Parathyroid adenoma (tissue), 2 donors: ENCODE data around the gene MKNK2.

Experiments
- H2AFZ ChIP-seq: fragments of 300-600 bp; sonication (generic); one replicate; pipeline ENCODE4 v1.7.0; 2017; ENCODE audit warnings: antibody characterized with exemption, mild to moderate bottlenecking
- H3K27ac ChIP-seq: fragments of 300-600 bp; sonication (generic); one replicate; pipeline ENCODE4 v1.7.0; 2017
- H3K27me3 ChIP-seq: fragments of 300-600 bp; sonication (generic); one replicate; pipeline ENCODE4 v1.7.0; 2017; ENCODE audit warnings: low read length; ENCODE audit not compliant: control insufficient read depth, insufficient read depth
- H3K36me3 ChIP-seq: fragments of 300-600 bp; sonication (generic); one replicate; pipeline ENCODE4 v1.7.0; 2017; ENCODE audit warnings: low read length; ENCODE audit not compliant: control insufficient read depth, insufficient read depth
- H3K4me1 ChIP-seq: fragments of 300-600 bp; sonication (generic); one replicate; pipeline ENCODE4 v1.7.0; 2017; ENCODE audit warnings: control low read depth
- H3K4me2 ChIP-seq: fragments of 300-600 bp; sonication (generic); one replicate; pipeline ENCODE4 v1.7.0; 2017; ENCODE audit warnings: low read length
- H3K4me3 ChIP-seq: fragments of 300-600 bp; sonication (generic); one replicate; pipeline ENCODE4 v1.7.0; 2017; ENCODE audit warnings: low read depth, low read length
- H3K79me2 ChIP-seq: fragments of 300-600 bp; sonication (generic); one replicate; pipeline ENCODE4 v1.7.0; 2017; ENCODE audit warnings: control low read depth
- H3K9ac ChIP-seq: fragments of 300-600 bp; sonication (generic); one replicate; pipeline ENCODE4 v1.7.0; 2017; ENCODE audit warnings: mild to moderate bottlenecking
- H3K9me3 ChIP-seq: fragments of 300-600 bp; sonication (generic); one replicate; pipeline ENCODE4 v1.7.0; 2017; ENCODE audit warnings: low read length; ENCODE audit not compliant: control insufficient read depth
- CTCF ChIP-seq: fragments of 300-600 bp; sonication (generic); IDR thresholded peaks from one replicate; pipeline ENCODE4 v1.7.0; 2017; ENCODE audit warnings: antibody characterized with exemption, mild to moderate bottlenecking
- donor health status: primary hyperparathyroidism.

MKNK2 gene

GRCh38 chr19:2050991-2051772 is at the start of gene MKNK2:
TSS of gene MKNK2 (minus strand) at chr19:2051244. CDS start at chr19:2050851, 393 bp downstream.
- Histone ChIP-seq H3K4me2 (peak within 1 kb of the TSS; percentile 99), H2AFZ (peak within 1 kb of the TSS; percentile 72)

GRCh38 chr19:2100719-2101061 is 49.6 kb upstream of the MKNK2 start:
- no peak overlapping the region for H3K9ac ChIP-seq
- peaks cover 20% of the 10 kb centered on the region for H3K79me2 ChIP-seq
- H3K36me3 ChIP-seq: no peaks in the 10 kb centered on the region
- no peak overlapping the region for H3K4me3 ChIP-seq
- no peak overlapping the region for H3K27ac ChIP-seq
- H3K4me2 ChIP-seq: no peak overlapping the region
- no peak overlapping the region for H2AFZ ChIP-seq
- TF ChIP-seq CTCF: no peak
- H3K9me3 ChIP-seq: no peaks in the 10 kb centered on the region
- no peaks in the 10 kb centered on the region for H3K4me1 ChIP-seq
- no peaks in the 10 kb centered on the region for H3K27me3 ChIP-seq

More at GRCh38 chr19:2050991-2051772, at the start of gene MKNK2:
- H3K27me3 ChIP-seq: no peaks in the 10 kb centered on the region
- peak within 1 kb of the TSS; percentile 91 for H3K4me3 ChIP-seq
- peak within 1 kb of the TSS; percentile 87 for H3K9ac ChIP-seq
- H3K9me3 ChIP-seq: no peaks in the 10 kb centered on the region
- H3K79me2 ChIP-seq: peaks cover 39% of the 10 kb centered on the region
- TF ChIP-seq CTCF: peak; percentile 79
- peak within 1 kb of the TSS; percentile 74 for H3K27ac ChIP-seq
- peaks cover 33% of the 10 kb centered on the region for H3K4me1 ChIP-seq
- no peaks in the 10 kb centered on the region for H3K36me3 ChIP-seq

GRCh38 chr19:2099937-2100718 is 49.1 kb upstream of the MKNK2 start:
- Histone ChIP-seq H3K36me3 (no peaks in the 10 kb centered on the region), H3K27me3 (no peaks in the 10 kb centered on the region), H3K27ac (no peak overlapping the region), H3K4me3 (no peak overlapping the region), H3K9me3 (no peaks in the 10 kb centered on the region), H3K9ac (no peak overlapping the region), H3K4me1 (no peaks in the 10 kb centered on the region), H2AFZ (no peak overlapping the region), H3K79me2 (peaks cover 20% of the 10 kb centered on the region), H3K4me2 (no peak overlapping the region)
- TF ChIP-seq CTCF: no peak

GRCh38 chr19:2099054-2099501 is 48.0 kb upstream of the MKNK2 start:
- TF ChIP-seq CTCF: no peak
- Histone ChIP-seq H3K79me2 (peaks cover 16% of the 10 kb centered on the region), H3K9ac (no peak overlapping the region), H3K4me3 (no peak overlapping the region), H3K4me2 (no peak overlapping the region), H3K27me3 (no peaks in the 10 kb centered on the region), H3K36me3 (no peaks in the 10 kb centered on the region), H3K4me1 (no peaks in the 10 kb centered on the region), H3K9me3 (no peaks in the 10 kb centered on the region), H3K27ac (no peak overlapping the region), H2AFZ (no peak overlapping the region)
